DMS79 treated with DMSO at 0.1 percent for 48 hours (cell line): Measurements from ENCODE around the gene TMEM88.

Experiments
- DNase-seq: peaks from one replicate; lab custom pipeline; 2025; lab: John Stamatoyannopoulos, UW

TMEM88 gene

DNA sequence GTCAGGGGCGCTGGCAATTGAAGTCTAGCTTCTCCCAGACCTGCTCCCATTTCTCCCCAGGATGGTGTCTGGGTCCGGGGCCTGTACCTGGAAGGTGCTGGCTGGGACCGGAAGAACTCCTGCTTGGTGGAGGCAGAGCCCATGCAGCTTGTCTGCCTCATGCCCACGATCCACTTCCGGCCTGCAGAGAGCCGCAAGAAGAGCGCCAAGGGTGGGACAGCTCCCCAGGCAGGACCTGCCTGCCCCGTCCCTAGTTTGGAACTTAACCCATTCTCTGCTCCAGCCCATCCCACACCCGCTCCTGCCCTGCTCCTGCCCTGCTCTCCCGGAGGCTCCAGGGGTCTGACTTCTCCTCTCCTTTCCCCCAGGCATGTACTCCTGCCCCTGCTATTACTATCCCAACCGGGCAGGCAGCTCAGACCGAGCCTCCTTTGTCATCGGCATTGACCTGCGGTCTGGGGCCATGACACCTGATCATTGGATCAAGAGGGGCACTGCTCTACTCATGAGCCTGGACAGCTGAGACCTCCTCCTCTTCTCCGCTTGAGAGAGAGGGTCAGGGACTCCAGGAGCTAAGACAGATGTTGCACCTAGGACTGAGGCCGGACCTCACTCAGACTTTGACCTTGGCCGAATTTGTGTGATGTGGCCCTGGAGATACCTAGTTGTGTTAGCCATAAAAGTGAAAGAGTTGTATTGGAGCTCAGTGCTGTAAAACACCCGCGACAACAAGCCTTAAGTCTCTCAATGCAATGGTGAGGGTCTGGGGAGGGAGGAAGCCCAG is 21.7 kb upstream of the TMEM88 start:
- DNase-seq: no peak

DNA sequence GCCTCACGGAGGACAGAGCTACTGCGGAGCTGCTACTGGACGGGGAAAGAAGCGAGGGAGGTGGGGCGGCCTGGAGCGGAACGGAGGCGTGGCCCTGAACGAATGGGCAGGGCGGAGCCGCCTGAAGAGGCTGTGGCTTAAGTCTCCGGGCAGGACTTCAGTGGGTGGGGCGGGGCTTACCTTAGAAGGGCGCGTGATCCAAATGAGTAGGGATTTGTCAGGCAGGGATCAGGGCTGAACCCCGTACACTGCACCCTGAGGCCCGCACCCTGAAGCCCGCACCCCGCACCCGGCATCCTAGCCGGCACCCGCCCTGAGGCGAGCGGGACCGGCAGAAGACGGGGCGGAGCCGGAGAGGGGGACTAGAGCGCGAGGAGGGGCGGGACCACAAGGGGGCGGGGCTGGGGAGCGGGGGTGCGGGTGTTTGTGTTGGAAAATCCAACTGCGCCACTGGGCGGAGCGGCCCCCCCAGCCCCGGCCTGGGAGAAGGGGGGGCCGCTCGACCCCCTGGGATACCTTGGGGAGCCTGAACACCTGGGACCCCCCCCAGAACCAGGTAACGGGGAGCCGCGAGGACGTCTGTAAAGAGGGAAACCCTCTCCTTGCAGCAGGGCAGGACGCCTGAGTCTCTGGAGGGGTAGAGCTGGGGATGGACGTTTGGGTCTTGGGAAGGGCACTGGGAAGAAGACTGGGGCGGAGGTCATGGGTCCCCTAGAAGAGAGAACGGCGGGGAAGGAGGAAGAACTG is 20.9 kb upstream of the TMEM88 start, which contains the start of gene KDM6B:
Gene KDM6B (plus strand): TSS at position 423 of the 747 bp plus-strand sequence. CDS start 11,338 bp downstream, outside the sequence.
- DNase-seq: peak; percentile 86

DNA sequence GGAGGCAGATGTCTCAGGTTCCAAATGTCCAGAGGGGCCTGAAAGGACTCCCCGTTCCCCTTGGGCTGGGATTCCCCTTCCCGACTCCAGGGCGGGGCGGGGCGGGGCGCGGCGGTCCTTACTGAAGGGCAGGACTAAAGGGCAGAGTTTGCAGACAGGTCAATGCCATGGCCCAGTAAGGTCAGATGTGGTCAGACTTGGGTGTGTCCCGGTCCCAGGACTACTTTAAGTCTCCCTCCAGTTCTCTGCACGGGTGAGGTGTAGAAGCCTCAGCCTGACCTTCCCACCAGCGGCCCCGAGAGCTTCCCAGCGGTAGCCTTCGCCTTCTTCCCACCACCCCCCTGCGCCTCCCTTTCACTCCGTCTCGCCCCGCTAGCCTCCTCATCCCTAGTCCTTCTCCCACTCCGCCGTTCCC is 20.3 kb upstream of the TMEM88 start:
- DNase-seq: no peak

DNA sequence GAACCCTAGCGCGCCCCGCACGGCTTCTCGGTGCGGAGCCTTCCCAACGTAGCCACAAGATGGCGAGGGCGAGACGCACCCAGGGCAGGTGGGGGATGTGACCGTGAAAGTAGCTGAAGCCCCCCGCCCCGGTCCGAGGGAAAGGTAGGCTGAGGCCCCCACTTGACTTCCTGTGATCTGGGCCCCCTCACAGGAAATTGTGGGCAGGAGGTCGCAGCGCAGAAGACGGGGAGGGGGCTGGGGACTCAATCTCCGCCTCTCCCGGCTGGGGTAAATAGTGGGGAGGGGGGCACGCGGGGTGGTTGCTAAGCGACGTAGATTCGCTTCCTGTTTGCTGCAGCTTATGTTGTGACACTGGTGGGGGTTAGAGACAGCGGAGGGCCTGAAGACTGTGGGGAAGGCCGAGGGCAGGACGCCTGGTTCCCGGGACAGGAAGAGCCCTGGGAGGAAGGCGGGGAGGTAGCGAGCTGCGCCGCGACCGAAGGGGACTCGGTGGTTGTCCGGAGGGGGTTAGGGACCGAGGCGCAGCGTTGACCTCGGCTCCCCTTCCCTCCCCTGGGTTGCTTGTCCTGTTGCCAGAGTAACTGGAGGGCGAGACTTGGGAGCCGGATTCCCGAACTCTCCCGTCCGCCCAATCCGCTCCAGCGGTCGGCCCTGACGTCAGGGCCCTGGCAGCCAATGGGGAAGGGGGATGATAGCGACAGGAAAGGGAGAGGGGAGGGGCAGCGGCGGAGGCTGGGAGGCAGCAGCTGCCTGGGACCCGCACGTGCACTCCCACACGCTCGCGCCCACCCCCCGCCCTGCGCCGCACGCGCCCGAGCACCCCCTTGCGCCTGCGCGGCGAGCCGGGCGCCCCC is 19.7 kb upstream of the TMEM88 start:
- DNase-seq: peak; percentile 95

DNA sequence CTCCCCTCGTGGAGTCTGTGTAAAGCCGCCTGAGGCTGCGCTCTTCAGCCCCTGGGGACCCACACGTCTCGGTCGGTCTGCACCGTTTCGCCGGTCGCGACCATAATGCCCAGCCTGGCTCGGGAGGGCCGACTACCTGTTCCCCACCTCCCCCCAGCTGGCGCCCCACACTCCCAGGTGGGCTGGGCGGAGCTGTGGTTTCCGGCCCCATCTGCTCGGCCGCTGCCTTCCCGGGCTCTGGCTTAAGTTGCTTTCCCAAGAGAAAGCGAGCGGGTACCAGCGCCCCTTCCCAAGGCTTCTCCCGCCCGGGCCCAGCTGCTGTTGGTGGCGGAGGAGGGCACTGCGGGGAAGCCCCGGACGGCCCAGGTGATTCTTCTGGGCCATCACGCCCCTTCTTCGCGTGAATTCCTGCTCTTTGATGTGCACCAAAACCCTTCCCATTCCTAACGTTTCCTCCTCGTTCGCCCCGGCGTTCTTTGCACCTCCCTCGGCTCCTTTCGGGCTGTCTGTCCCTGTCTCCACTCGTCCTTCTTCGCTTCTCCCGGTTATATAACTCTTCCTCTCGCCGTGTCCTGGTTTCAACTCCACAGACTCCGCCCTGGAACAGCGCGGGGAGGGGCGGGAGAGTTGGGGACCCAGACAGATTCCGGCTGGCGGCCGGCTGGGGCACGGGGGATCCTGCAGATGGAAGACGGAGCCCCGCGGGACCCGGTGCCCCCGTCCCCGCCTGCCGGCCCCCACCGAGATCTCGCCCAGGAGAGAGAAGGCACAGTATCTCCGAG is 18.9 kb upstream of the TMEM88 start:
- peak; percentile 48 for DNase-seq

DNA sequence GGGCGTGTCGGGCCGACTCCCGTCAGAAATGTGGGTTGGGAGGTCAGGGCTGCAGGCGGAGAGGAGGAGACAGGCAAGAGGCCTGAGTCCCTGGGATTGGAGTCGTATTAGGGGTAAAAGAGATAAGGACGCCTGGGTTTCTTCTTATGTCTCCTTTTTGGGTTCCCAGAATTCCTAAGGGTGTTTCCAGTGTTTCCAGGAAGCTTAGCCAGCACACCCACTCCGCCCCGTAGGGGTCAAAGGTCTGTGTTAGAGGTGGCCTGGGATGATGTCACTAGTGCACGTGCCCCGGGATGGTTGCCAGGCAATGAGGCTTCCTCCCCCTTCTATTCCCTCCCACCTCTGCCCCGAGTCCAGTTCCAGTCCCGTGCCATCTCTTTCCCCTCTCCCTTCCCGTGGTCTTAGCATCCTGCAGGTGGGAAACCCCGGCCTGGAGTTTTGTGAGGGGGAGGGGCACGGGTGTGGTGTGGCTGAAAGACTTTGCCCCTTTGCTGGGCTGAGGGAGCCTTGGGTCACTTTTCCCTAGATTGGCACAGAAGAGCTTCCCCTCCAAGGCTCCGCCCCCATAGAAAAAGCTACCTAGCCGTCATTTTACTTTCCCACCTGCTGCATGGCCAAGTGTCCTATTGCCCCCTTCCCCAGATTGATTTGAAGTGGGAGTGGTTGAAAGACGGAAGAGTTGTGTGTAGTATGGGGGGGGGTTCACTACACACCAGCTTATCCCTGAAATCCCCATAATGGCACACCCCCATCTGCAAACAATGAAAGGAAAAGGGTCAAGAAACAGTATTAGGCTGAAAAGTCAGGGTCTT is 18.1 kb upstream of the TMEM88 start:
- peak; percentile 98 for DNase-seq

DNA sequence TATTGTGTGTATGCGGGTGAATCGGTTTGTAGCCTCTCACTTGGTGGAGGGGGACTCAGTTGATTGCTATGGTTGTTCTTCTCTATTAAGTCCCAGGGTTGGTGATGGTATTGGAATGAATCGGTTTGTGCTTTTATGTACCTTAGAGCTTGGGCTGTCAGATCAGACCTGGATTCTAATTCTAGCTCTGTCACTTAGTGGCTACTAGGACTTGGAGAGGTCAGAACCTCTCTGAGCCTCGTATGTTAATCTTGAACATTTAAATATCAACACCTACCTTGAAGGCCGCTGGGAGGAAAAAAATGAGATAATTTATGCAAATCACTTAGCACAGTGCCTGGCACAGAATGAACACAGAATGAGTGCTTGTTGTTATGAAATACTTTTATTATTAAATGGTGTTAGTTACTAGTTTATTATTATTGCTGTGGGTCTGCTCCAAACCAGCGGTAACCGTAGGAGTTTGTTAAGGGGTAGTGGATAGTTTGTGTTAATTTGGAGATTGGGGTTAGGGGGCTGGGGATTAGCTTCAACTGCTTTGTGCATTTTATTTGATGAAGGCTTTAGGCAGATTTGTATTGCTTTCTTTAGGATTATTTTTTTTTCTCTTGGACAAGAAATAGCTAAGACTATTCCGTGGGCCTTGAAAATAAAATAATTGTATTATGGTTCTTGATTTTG is 17.3 kb upstream of the TMEM88 start:
- DNase-seq: peak; percentile 70

DNA sequence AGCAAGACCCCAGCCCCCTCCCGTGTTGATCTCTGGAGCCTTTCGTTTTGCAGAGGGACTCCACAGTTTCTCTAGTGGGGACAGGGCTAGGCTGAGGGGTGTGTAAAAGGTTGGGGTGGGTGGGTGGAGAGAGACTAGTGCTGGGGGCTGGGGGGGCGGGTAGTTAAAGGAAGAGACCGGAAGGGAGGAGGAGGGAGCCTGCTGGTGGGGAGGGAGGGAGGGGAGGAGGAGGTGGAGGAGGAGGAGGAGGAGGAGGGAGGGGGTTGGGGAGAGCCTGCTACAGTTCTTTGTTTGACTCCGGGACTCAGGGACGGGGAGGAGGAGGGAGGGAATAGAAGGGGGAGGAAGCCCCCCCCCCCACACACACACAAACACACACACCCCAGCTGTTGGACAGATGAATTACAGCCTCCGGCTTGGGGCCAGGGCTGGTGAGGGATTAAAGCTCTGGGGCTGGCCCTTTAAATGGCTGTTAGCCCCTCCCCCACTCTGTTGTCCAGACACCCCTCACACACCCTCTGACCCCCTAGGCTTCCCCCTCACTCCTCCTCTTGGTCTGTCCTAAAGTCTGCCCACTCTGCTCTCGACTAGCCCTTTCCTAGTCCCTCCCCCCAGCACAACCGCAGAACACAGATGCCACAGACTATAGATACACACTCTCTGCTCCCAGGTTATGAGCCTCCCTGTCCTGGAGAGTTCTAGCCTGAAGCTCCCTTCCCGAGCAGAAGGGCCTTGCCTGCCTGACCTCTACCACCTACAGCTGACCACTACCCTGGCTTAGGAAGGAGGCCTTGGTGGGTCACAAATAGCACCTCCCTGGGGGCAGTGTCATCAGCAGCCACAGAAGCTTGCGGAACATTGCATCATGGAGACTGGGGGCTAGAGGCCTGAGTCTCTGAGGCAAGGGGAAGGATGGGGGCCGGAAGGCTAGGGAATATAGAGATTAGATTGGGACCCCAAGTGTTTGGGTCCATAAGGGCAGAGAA is 16.5 kb upstream of the TMEM88 start:
- DNase-seq: peak; percentile 42

DNA sequence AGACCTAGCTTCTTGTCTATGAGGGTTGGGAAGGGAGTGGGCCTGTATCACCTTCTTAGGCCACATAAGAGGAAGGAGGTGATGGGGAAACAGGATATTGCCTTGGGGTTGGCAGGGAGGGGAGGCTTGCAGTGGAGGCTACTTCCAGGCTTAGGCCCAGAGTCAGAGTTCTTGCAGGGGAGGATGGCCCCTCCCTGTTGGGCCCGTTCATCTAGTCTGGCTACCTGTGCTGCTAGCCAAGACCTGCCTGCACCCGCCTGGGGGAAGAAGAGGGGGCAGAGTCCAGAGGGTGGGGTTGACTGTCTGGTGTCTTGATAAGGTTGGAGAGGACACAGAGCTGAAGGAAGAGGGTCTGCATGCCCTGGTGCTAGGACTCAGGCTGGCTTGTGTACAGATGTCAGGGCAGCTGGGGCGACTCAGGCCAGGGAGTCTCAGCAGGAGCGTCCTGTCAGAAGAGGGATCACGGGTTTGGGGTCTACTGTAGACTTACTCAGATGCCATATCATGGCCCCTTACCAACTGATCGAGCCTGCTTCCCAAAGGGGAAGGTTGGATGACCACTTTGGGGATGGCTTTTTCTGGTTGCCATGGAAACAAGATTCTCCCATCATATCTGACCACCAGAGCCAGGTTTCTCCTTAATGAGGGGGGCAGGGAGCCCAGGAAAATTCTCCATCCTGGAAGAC is 15.5 kb upstream of the TMEM88 start:
- no peak for DNase-seq

DNA sequence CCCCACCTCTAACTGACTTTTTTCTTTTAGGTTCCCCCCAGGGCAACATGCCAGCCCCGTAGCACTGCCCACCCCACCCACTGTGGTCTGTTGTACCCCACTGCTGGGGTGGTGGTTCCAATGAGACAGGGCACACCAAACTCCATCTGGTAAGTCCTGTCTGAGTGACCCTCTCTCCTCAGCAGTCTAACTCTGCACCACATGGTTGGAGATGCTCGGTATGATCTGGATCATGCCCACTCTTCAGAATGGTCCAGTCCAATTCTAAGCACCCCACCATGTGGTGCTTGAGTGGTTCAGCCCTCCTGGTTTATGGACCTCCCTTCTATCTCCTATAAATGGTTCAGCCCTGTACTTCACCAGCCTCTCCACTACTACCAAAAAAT is 15.0 kb upstream of the TMEM88 start:
- peak; percentile 8 for DNase-seq

DNA sequence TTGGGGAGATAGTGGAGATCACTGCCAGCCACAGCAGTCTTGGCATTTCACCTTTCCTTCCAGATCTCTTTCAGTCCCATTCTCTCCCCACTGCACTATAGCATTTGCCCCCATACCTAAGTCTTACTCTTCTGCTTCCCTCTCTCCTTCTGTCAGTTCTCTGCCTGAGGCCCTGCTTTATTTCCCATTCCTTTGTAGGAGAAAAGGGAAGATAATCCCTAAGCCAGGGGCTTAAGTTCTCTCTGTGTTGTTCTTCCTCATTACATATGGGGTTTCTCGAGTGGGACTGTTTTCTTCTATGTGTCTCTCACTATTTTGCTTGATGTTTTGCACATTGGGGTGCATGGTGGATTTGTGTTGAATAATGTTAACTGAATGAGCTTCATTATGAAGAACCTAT is 14.4 kb upstream of the TMEM88 start:
- DNase-seq: no peak

DNA sequence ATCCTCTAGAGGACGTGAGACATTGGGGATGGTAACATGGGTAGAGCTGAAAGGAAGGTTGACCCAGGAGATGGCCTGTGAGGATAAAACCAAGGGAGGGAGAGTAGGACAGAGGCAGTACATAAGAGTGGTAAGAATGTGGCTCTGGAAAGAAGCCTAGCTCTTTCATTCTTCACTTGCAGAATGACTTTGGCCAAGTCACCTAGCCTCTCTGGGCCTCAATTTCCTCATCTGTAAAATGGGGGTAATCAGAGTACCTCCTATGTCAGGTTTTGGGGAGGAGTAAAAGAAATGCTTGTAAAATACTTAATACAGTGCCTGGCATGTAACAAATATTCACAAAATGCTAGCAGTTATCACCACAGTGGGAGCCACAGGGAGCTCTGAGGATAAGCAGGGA is 14.0 kb upstream of the TMEM88 start:
- no peak for DNase-seq

DNA sequence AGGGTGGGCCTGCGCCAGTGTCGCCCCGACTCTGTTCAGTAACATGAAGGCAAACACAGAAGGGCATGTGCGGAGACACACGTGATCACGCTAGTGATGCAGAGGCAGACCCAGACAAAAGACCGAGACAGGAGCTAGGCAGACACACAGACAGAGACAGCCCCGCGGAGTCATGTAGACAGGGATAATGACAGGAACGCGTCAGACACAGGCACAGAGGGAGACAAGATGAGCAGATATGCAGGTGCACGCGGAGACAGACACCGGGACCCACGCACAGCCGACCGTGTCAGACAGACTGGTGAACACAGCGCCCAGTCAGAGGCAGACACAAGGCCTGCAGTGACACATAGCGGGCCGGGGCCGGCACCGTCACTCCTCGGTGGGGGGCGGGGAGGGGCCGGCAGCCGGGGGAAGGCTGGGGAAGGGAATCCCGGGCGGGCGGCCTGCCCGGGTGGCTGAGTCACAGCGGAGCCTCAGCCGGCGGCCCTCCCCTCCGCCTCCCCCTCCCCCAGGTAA is 13.4 kb upstream of the TMEM88 start:
- DNase-seq: peak; percentile 61

DNA sequence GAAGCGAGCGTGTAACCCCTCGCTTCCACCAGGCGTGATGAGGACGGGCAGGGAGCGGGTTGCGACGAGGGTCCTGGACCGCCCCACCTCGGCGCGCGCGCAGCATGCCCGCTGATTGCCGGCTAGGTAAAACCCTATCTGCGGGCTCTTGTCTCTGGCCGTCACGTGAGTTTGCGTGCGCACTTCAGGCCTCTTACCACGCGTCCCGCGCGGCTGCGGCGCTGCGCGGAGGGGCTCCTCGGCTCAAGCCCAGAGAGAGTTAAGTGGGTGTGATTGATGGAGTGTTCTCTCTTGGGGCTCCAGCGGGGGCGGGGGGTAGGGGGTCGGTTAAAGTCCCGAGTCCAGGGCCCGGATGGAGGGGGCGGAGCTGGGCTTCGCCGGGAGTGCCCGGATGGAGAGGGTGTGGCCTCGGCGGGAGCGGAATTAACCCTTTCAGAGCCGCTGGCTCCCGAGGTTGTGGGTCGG is 12.9 kb upstream of the TMEM88 start:
- peak; percentile 89 for DNase-seq

DNA sequence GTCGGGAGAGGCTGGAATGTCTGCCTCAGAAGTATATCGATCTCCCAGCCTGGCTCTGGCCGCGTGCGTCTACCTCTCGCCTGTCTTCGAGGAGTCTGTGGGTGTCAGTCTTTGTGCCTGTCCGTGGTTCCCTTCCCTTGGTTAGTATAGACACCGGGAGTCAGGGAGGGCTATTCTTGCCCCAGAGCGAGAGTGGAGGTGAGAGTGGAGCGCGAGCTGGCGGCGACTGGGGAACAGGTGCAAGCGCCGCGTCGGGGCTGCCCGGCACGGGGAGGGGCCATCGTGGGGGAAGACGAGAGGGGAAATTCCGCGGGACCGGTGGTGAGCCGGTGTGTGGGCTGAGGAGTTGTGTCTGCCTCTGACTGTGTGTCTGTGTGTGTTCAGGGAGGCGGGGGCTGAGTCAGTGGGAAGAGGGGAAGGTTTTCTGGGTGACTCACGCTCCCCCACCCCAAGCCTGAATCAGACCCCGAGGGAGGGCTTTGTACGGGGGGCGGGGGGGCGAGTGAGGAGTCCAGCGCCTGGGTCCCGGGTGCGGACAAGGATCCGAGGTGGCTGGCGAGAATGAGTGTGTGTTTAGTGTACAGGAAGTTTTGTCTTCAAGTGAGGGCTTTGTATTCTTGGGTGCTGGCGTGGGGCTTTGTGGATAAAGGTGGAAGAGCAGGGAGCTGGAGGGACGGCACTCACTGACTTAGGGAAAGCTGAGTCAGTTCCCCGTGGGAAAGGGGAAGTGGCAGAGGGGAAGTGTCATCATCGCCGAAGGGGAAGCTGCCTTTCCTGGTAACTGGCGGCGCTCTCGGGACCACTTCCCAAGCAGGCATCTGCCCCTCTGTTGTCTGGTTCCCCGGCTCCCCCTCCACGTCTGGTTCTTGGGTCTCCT is 12.2 kb upstream of the TMEM88 start:
- peak; percentile 34 for DNase-seq

DNA sequence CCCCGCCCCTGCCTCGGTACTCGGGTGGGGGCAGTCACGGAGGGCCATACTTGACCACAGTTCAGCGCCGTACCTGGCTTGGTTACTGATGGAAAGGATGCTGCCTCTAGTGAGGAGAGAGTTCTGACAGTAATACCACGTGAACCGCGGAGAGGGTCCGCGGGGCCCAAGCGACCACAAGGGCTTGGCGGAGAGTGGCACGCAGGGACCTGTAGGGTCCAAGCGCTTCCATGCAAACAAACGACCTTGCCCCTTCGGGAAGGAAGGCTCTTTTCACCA is 11.7 kb upstream of the TMEM88 start:
- DNase-seq: no peak
